GM12873 (cell line): ENCODE data around the gene FNDC7.

Experiments
- CTCF ChIP-seq: IDR thresholded peaks from 2 replicates; pipeline ENCODE4 v1.5.1; 2012; ENCODE audit warnings: low read depth, mild to moderate bottlenecking, moderate library complexity, low read length, control low read depth; ENCODE audit not compliant: insufficient read depth; ENCODE audit errors: missing control alignments

Gene FNDC7

GRCh38 chr1:108670131-108670773 lies 42.5 kb upstream of the FNDC7 start:
- no peak for TF ChIP-seq CTCF

- TF ChIP-seq CTCF, result no peak
These were observed 41.6 kb upstream of the FNDC7 start for GRCh38 chr1:108671143-108671542.

GRCh38 chr1:108678706-108679105 lies 34.0 kb upstream of the FNDC7 start:
- no peak for TF ChIP-seq CTCF

- no peak for TF ChIP-seq CTCF
These were observed 33.0 kb upstream of the FNDC7 start for GRCh38 chr1:108679586-108680213.

- no peak for TF ChIP-seq CTCF
These were observed 27.2 kb upstream of the FNDC7 start for GRCh38 chr1:108685529-108685928.

GRCh38 chr1:108686614-108687313 lies 25.9 kb upstream of the FNDC7 start:
- no peak for TF ChIP-seq CTCF

- no peak for TF ChIP-seq CTCF
These were observed 21.4 kb upstream of the FNDC7 start for GRCh38 chr1:108691128-108691941.
